Endothelial cell of umbilical vein (primary cell): ENCODE data around the gene DCUN1D1. TPM values are rescaled to one million over a fixed set of nuclear protein-coding genes. Genes with fewer than 3 reads are reported as not detected.

Experiments
- BruUV-seq: library from RNA; stranded (reverse); fragments of 400-500 nt; replicated peaks from 2 replicates; lab custom pipeline; 2021; lab: Mats Ljungman, UMichigan
- CTCF ChIA-PET: fragments of 300-600, 350-600 bp; sonication (Branson Sonifier 250); formaldehyde crosslinking; loops from one replicate; lab custom pipeline; 2021; ENCODE audit warnings: antibody characterized with exemption, inconsistent platforms; lab: Charles Lee
- POLR2A ChIA-PET: fragments of 300-600, 350-600 bp; sonication (Branson Sonifier 250); formaldehyde crosslinking; loops from one replicate; lab custom pipeline; 2021; ENCODE audit warnings: antibody characterized with exemption, inconsistent platforms; lab: Charles Lee
- DNase-seq: peaks from one replicate; pipeline ENCODE4 v3.0.0-alpha.2; 2011; ENCODE audit warnings: low read depth, low spot score
- FAIRE-seq: peaks from 2 replicates; lab custom pipeline; 2011; peaks lifted over from hg19 to GRCh38; lab: Jason Lieb, UNC
- H2AFZ ChIP-seq: 2 replicates; pipeline ENCODE4 v1.6.0; 2012; ENCODE audit warnings: low read depth, low read length, control low read depth, inconsistent platforms
- H3K27ac ChIP-seq: 2 replicates; pipeline ENCODE4 v1.5.1; 2011; ENCODE audit warnings: low read depth, mild to moderate bottlenecking, control low read depth, low read length, moderate library complexity; ENCODE audit not compliant: insufficient read depth
- H3K27me3 ChIP-seq, 2 experiments: 2 replicates each; pipeline versions ENCODE4 v1.6.0 to v1.6.1; 2011; ENCODE audit warnings: low read length in 2 of 2, mixed read lengths in 1 of 2; ENCODE audit not compliant: control insufficient read depth in 2 of 2, insufficient read depth in 2 of 2
- H3K36me3 ChIP-seq, 2 experiments: 2 replicates in 1 of 2; 3 replicates in 1 of 2; pipeline ENCODE4 v1.5.1; 2011; ENCODE audit warnings: low read length in 2 of 2, mild to moderate bottlenecking in 1 of 2, moderate library complexity in 1 of 2; ENCODE audit not compliant: control insufficient read depth in 2 of 2, insufficient read depth in 2 of 2; ENCODE audit errors: extremely low read depth in 1 of 2
- H3K4me1 ChIP-seq: 3 replicates; pipeline ENCODE4 v1.5.1; 2011; ENCODE audit warnings: mild to moderate bottlenecking, low read length; ENCODE audit not compliant: control insufficient read depth, insufficient read depth; ENCODE audit errors: extremely low read depth
- H3K4me2 ChIP-seq: 2 replicates; pipeline ENCODE4 v1.6.1; 2011; ENCODE audit warnings: low read length, control low read depth, mixed read lengths; ENCODE audit not compliant: insufficient read depth
- H3K4me3 ChIP-seq, 3 experiments: fragments of 200-600 bp in 1 of 3; sonication (generic), shearing (Covaris generic) in 1 of 3; replicated peaks in 1 of 3; 2 replicates each; pipeline ENCODE4 v1.5.1; 2011 to 2016; ENCODE audit warnings: control low read depth in 3 of 3, low read length in 3 of 3, mild to moderate bottlenecking in 2 of 3, inconsistent platforms in 1 of 3, low read depth in 1 of 3, moderate library complexity in 1 of 3; ENCODE audit not compliant: insufficient read depth in 1 of 3
- H3K79me2 ChIP-seq: 2 replicates; pipeline ENCODE4 v1.6.0; 2012; ENCODE audit warnings: low read length, inconsistent platforms; ENCODE audit not compliant: control insufficient read depth, insufficient read depth
- H3K9ac ChIP-seq: replicated peaks from 2 replicates; pipeline ENCODE3; 2011; ENCODE audit warnings: low read length, control low read depth; ENCODE audit not compliant: insufficient read depth; ENCODE audit errors: extremely low read depth
- H3K9me1 ChIP-seq: replicated peaks from 3 replicates; pipeline ENCODE4 v1.6.0; 2011; ENCODE audit warnings: mild to moderate bottlenecking, low read length; ENCODE audit not compliant: control insufficient read depth, insufficient read depth; ENCODE audit errors: extremely low read depth
- H3K9me3 ChIP-seq: replicated peaks from 2 replicates; pipeline ENCODE4 v1.5.1; 2012; ENCODE audit warnings: low read length, inconsistent platforms; ENCODE audit not compliant: control insufficient read depth, insufficient read depth
- H4K20me1 ChIP-seq: replicated peaks from 2 replicates; pipeline ENCODE3; 2011; ENCODE audit warnings: mild to moderate bottlenecking, low read length; ENCODE audit not compliant: control insufficient read depth, insufficient read depth; ENCODE audit errors: extremely low read depth
- EZH2 ChIP-seq: IDR thresholded peaks from 2 replicates; pipeline ENCODE4 v1.6.1; 2012; ENCODE audit warnings: borderline replicate concordance, low read depth, mild to moderate bottlenecking, moderate library complexity, low read length, inconsistent platforms; ENCODE audit not compliant: severe bottlenecking
- FOS ChIP-seq: IDR thresholded peaks from 2 replicates; pipeline ENCODE4 v1.6.1; 2011; ENCODE audit warnings: mild to moderate bottlenecking, low read length, moderate library complexity, borderline replicate concordance; ENCODE audit not compliant: insufficient read depth
- GATA2 ChIP-seq: IDR thresholded peaks from 2 replicates; pipeline ENCODE4 v1.7.0; 2011; ENCODE audit warnings: low read depth, mild to moderate bottlenecking, moderate library complexity, mixed read lengths, low read length; ENCODE audit not compliant: insufficient read length, insufficient read depth
- JUN ChIP-seq: IDR thresholded peaks from 2 replicates; pipeline ENCODE4 v1.6.1; 2011; ENCODE audit warnings: borderline replicate concordance, low read depth; ENCODE audit not compliant: insufficient read length, insufficient read depth
- MYC ChIP-seq: IDR thresholded peaks from one replicate; pipeline ENCODE4 v1.6.1; 2011; ENCODE audit warnings: mild to moderate bottlenecking, low read depth, low read length
- POLR2A ChIP-seq: IDR thresholded peaks from 2 replicates; pipeline ENCODE4 v1.6.1; 2012; ENCODE audit warnings: low read depth, mild to moderate bottlenecking, control low read depth, low read length
- POLR2AphosphoS5 ChIP-seq: IDR thresholded peaks from 2 replicates; pipeline ENCODE4 v1.6.1; 2012; ENCODE audit warnings: low read depth, mild to moderate bottlenecking, control low read depth, low read length, moderate library complexity; ENCODE audit not compliant: insufficient read depth
- dilution Hi-C: fragments of 300-500 bp; cut with MboI; formaldehyde crosslinking; loops from one replicate; pipeline ENCODE4 v1.15.0; 2019; ENCODE audit warnings: low sequenced_read_pairs; ENCODE audit not compliant: extremely low pct_ligation_motif_present
- intact Hi-C: fragments of 100-400 bp; cut with micrococcal nuclease; formaldehyde crosslinking; loops from one replicate; pipeline ENCODE4 v1.10.0; 2022
- polyA plus RNA-seq, 4 experiments: library from polyadenylated mRNA; depleted of rRNA in 3 of 4; stranded (reverse) in 3 of 4; unstranded in 1 of 4; fragments of >200 nt; gene quantifications; 2 replicates each; pipeline versions ENCODE4 v1.2.1 to v1.2.3, GENCODE V29; 2011 to 2012; ENCODE audit warnings: missing spikeins in 1 of 4
- total RNA-seq: library from RNA; stranded (reverse); gene quantifications from 2 replicates; pipeline ENCODE4 v1.2.3, GENCODE V29; 2021
- TF ChIP-seq, protein P1 (sequence below): IDR thresholded peaks from 2 replicates; pipeline ENCODE4 v1.6.1; 2011; ENCODE audit not compliant: insufficient read depth, insufficient read length
- TF ChIP-seq, protein P2 (sequence below), 2 donors: IDR thresholded peaks; 1 replicate in 1 of 2; 2 replicates in 1 of 2; pipeline ENCODE4 v1.5.1; 2011; ENCODE audit warnings: low read length in 2 of 2, mild to moderate bottlenecking in 2 of 2, moderate library complexity in 2 of 2, control low read depth in 1 of 2, inconsistent platforms in 1 of 2, low read depth in 1 of 2; ENCODE audit not compliant: insufficient read depth in 1 of 2; ENCODE audit errors: extremely low read depth in 1 of 2

The DCUN1D1 gene
- total and polyA plus RNA-seq, 2 donors (not counting 3 experiments of a cell fraction or from before 2014, with no cell fraction given): 4.9 to 41.3 TPM

DNA sequence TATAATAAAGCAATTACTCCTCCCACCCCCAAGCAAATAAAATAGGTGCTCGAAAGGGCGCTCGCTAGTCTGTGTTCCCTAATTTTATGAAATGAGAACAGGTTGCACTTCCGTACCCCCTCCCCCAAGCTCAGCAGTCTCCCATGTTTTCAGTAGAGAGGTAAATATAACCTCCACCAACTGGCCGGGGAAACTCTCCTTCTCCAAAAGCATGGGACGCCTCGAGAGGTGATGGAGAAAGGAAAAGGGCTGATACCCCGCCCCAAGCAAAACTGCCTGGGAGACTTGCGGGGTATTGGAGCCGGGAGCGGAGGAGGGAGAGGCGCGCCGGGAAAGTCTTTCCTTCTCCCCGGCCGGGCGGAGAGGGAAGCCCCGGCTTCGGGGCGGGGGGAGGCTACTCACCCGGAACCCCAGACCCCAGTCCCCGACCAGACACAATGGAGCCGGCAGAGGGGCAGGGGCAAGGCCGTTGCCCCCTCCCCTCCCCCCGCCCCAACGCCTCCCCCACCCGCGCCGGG is 605 bp downstream of the DCUN1D1 start:
- intact Hi-C loops: no loop called here

More for the DNA sequence above, 605 bp downstream of the DCUN1D1 start:
- no TSS peak for BruUV-seq
- Histone ChIP-seq H3K27ac (peak overlapping the region; percentile 68), H3K27me3 (no peaks in the 10 kb centered on the region), H3K9me1 (no peaks in the 10 kb centered on the region), H3K4me1 (peaks cover 15% of the 10 kb centered on the region), H3K9me3 (no peaks in the 10 kb centered on the region), H3K4me2 (peak overlapping the region; percentile 98), H3K36me3 (no peaks in the 10 kb centered on the region), H2AFZ (peak overlapping the region; percentile 88), H4K20me1 (peaks cover 2% of the 10 kb centered on the region), H3K9ac (peak overlapping the region; percentile 84), H3K4me3 (peak overlapping the region; percentile 71 to 98 (median 93)), H3K79me2 (peaks cover 49% of the 10 kb centered on the region)
- CTCF ChIA-PET: no interaction called here
- FAIRE-seq: peak; percentile 64
- peak; percentile 32 for DNase-seq
- no peak for TF ChIP-seq MYC
- TF ChIP-seq, protein P1, sequence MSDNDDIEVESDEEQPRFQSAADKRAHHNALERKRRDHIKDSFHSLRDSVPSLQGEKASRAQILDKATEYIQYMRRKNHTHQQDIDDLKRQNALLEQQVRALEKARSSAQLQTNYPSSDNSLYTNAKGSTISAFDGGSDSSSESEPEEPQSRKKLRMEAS: no peak
- no peak for TF ChIP-seq GATA2
- TF ChIP-seq JUN: no peak
- no peak for TF ChIP-seq POLR2AphosphoS5
- TF ChIP-seq FOS: no peak
- TF ChIP-seq, protein P2, sequence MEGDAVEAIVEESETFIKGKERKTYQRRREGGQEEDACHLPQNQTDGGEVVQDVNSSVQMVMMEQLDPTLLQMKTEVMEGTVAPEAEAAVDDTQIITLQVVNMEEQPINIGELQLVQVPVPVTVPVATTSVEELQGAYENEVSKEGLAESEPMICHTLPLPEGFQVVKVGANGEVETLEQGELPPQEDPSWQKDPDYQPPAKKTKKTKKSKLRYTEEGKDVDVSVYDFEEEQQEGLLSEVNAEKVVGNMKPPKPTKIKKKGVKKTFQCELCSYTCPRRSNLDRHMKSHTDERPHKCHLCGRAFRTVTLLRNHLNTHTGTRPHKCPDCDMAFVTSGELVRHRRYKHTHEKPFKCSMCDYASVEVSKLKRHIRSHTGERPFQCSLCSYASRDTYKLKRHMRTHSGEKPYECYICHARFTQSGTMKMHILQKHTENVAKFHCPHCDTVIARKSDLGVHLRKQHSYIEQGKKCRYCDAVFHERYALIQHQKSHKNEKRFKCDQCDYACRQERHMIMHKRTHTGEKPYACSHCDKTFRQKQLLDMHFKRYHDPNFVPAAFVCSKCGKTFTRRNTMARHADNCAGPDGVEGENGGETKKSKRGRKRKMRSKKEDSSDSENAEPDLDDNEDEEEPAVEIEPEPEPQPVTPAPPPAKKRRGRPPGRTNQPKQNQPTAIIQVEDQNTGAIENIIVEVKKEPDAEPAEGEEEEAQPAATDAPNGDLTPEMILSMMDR (IDR thresholded peaks at IDR 0.05; ENCODE audit: extremely low read depth in 1 of 2, insufficient read depth in 1 of 2, low read depth in 1 of 2, low read length in 2 of 2): no peak
- no peak for TF ChIP-seq EZH2
- TF ChIP-seq POLR2A: no peak
- POLR2A ChIA-PET: interaction anchor here (0.7 kb wide), 1 partner anchor 12 kb away, joined by 3 read pairs; no protein-coding TSS in a partner anchor
- dilution Hi-C loops: no loop called here
